Activated CD8-positive, alpha-beta T cell treated with anti-CD3 and anti-CD28 coated beads for 36 hours (primary cell): ENCODE data around the gene SLC34A2. TPM values are rescaled to one million over a fixed set of nuclear protein-coding genes. Genes with fewer than 3 reads are reported as not detected.

Experiments
- ATAC-seq: fragments of 200-7000 bp; cut with Tn5 transposase; one replicate; pipeline ENCODE4 v1.10.0; 2021; ENCODE audit warnings: mild to moderate bottlenecking, moderate library complexity
- CTCF ChIA-PET: fragments of 350-600 bp; sonication (Branson Sonifier 250); formaldehyde crosslinking; loops from one replicate; lab custom pipeline; 2021; ENCODE audit warnings: antibody characterized with exemption; lab: Charles Lee
- POLR2A ChIA-PET: fragments of 350-600 bp; sonication (Branson Sonifier 250); formaldehyde crosslinking; loops from one replicate; lab custom pipeline; 2021; ENCODE audit warnings: antibody characterized with exemption; lab: Charles Lee
- DNase-seq: peaks from one replicate; pipeline ENCODE4 v3.0.0-alpha.2; 2020
- H3K27ac Mint-ChIP-seq: one replicate; pipeline ENCODE4 v1.8.0; 2021; ENCODE audit warnings: mild to moderate bottlenecking, mixed read lengths
- H3K27me3 Mint-ChIP-seq: one replicate; pipeline ENCODE4 v1.8.0; 2021; ENCODE audit warnings: mixed read lengths
- H3K36me3 Mint-ChIP-seq: one replicate; pipeline ENCODE4 v1.8.0; 2021; ENCODE audit warnings: low read depth, mixed read lengths
- H3K4me1 Mint-ChIP-seq: one replicate; pipeline ENCODE4 v1.8.0; 2021; ENCODE audit warnings: low read depth, mixed read lengths
- H3K4me3 Mint-ChIP-seq: one replicate; pipeline ENCODE4 v1.8.0; 2021; ENCODE audit warnings: mild to moderate bottlenecking, moderate library complexity, mixed read lengths
- H3K9me3 Mint-ChIP-seq: one replicate; pipeline ENCODE4 v1.8.0; 2021; ENCODE audit warnings: mixed read lengths
- intact Hi-C: fragments of 100-400 bp; cut with micrococcal nuclease; formaldehyde crosslinking; loops from one replicate; pipeline ENCODE4 v1.10.0; 2022
- total RNA-seq, 2 experiments: library from RNA; stranded (reverse); gene quantifications; one replicate each; pipeline ENCODE4 v1.2.3, GENCODE V29; 2021
- TF ChIP-seq, protein P1 (sequence below): fragments of 200-600 bp; IDR thresholded peaks from one replicate; pipeline ENCODE4 v1.8.0; 2022; ENCODE audit warnings: antibody characterized with exemption, mild to moderate bottlenecking

The SLC34A2 gene
- total RNA-seq, 2 experiments from 2014 or later: not detected

DNA sequence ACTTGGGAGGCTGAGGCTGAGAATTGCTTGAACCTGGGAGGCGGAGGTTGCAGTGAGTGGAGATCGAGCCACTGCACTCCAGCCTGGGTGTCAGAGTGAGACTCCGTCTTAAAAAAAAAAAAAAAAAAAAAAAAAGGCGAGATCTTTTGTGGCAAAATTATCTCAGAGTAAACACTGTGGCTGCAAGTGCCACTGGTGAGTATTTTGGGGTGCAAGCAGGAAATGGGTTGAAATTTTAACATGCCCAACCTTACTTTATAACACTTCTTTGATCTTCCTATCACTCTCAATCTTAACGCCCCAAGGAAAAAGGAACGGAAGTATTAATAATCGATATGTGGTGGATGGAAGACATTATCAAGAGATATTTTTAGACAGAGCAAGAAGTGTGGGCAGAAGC is 32.1 kb downstream of the SLC34A2 start:
- Mint-ChIP-seq H3K36me3 (no peaks in the 10 kb centered on the region), H3K27ac (no peak overlapping the region), H3K9me3 (peaks cover 3% of the 10 kb centered on the region), H3K4me1 (no peaks in the 10 kb centered on the region), H3K4me3 (no peak overlapping the region), H3K27me3 (peaks cover 2% of the 10 kb centered on the region)
- DNase-seq (no peak), ATAC-seq (no peak)
- TF ChIP-seq, protein P1, sequence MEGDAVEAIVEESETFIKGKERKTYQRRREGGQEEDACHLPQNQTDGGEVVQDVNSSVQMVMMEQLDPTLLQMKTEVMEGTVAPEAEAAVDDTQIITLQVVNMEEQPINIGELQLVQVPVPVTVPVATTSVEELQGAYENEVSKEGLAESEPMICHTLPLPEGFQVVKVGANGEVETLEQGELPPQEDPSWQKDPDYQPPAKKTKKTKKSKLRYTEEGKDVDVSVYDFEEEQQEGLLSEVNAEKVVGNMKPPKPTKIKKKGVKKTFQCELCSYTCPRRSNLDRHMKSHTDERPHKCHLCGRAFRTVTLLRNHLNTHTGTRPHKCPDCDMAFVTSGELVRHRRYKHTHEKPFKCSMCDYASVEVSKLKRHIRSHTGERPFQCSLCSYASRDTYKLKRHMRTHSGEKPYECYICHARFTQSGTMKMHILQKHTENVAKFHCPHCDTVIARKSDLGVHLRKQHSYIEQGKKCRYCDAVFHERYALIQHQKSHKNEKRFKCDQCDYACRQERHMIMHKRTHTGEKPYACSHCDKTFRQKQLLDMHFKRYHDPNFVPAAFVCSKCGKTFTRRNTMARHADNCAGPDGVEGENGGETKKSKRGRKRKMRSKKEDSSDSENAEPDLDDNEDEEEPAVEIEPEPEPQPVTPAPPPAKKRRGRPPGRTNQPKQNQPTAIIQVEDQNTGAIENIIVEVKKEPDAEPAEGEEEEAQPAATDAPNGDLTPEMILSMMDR: no peak
- intact Hi-C loops: no loop called here
- ChIA-PET POLR2A (no interaction called here), CTCF (no interaction called here)

DNA sequence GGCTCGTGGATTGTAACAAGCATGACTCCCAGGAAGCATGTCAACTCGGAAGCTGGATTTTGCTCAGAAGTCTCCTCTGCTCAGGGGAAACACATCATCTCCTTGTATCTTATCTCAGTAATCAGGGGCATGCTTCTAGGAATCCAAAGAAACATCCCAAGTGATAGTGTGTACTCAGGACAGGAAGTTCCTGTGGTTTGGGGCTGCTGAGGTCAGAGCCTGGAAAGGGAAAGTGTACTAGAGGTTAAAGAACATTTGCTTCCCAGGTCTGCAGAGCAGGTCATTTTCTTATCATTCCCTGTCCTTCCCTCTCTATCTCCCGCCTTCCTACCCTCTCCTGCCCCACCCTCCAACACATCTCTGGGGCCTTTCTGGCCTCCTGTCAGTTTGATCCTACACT is 38.8 kb downstream of the SLC34A2 start:
- TF ChIP-seq, protein P1: no peak
- no peak overlapping the region for H3K27ac Mint-ChIP-seq
- CTCF ChIA-PET: no interaction called here

DNA sequence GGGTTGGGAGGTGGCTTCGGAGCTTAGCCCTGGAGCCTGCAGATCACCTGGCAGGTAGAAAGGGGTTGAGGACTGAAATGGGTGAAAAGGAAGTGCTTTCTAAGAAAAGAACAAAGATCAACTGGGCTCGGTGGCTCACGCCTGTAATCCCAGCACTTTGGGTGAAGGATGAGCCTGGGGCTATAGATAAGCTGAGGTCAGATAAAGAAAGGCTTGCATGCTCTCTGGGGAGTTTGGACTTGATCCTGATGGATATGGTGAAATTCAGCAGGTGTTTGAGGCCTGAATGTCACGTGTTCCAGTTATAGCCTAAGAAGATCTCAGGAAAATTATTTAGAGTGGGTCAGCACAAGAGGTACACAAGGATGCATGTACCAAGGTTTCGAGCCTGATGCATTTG is 40.8 kb downstream of the SLC34A2 start:
- TF ChIP-seq, protein P1: no peak
- Mint-ChIP-seq H3K27me3 (no peaks in the 10 kb centered on the region), H3K4me1 (no peaks in the 10 kb centered on the region), H3K36me3 (no peaks in the 10 kb centered on the region), H3K27ac (no peak overlapping the region), H3K4me3 (no peak overlapping the region), H3K9me3 (peaks cover 3% of the 10 kb centered on the region)
- ChIA-PET POLR2A (no interaction called here), CTCF (no interaction called here)
- ATAC-seq: no peak
- DNase-seq: no peak
- intact Hi-C loops: no loop called here

More for the DNA sequence above, 38.8 kb downstream of the SLC34A2 start:
- intact Hi-C loops: no loop called here
- no peak for DNase-seq
- Mint-ChIP-seq H3K4me3 (no peak overlapping the region), H3K4me1 (no peaks in the 10 kb centered on the region), H3K9me3 (peaks cover 3% of the 10 kb centered on the region), H3K27me3 (no peaks in the 10 kb centered on the region), H3K36me3 (no peaks in the 10 kb centered on the region)
- POLR2A ChIA-PET: no interaction called here
- no peak for ATAC-seq

DNA sequence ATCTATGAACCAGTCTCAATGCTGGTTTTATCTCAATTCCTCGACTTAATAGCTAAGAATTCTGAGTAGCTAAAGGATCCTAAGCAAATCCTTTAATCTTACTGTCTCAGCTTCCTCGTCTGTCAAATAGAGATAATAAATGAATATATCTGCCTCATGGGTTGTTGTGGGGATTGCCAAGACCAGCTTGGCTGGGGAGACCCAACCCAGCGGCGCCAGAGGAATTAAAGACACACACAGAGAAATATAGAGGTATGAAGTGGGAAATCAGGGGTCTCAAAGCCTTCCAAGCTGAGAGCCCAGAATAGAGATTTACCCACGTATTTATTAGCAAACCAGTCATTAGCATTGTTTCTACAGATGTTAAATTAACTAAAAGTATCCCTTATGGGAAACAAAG is 41.9 kb downstream of the SLC34A2 start:
- intact Hi-C loops: no loop called here
- DNase-seq: no peak
- no peak overlapping the region for H3K4me3 Mint-ChIP-seq
- no peaks in the 10 kb centered on the region for H3K9me3 Mint-ChIP-seq
- no peaks in the 10 kb centered on the region for H3K4me1 Mint-ChIP-seq
- TF ChIP-seq, protein P1: no peak
- no peaks in the 10 kb centered on the region for H3K36me3 Mint-ChIP-seq
- no peak overlapping the region for H3K27ac Mint-ChIP-seq
- ChIA-PET CTCF (no interaction called here), POLR2A (no interaction called here)
- ATAC-seq: no peak
- no peaks in the 10 kb centered on the region for H3K27me3 Mint-ChIP-seq

DNA sequence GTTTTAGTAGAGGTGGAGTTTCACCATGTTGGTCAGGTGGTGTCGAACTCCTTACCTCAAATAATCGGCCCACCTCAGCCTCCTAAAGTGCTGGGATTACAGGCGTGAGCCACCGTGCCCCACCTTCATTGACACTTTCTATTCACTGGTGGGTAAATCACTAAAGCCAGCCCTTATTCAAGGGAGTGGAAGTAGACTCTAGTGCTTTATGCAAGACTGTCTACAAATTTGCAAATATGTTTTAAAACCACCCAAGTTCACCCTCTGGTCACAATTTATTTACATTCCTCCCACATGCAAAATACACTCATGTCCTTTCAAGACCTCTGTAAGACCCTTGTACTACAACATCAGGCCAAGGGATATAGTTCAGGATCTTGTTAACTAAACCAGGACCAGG is 45.0 kb downstream of the SLC34A2 start:
- intact Hi-C loops: no loop called here
- TF ChIP-seq, protein P1: no peak
- no peak for ATAC-seq
- ChIA-PET POLR2A (no interaction called here), CTCF (no interaction called here)
- H3K27ac Mint-ChIP-seq: no peak overlapping the region
- H3K9me3 Mint-ChIP-seq: no peaks in the 10 kb centered on the region
- no peak for DNase-seq
- no peaks in the 10 kb centered on the region for H3K4me1 Mint-ChIP-seq
- no peak overlapping the region for H3K4me3 Mint-ChIP-seq
- no peaks in the 10 kb centered on the region for H3K36me3 Mint-ChIP-seq
- no peaks in the 10 kb centered on the region for H3K27me3 Mint-ChIP-seq
